Measurements from ENCODE around the gene OGFR. TPM values are rescaled to one million over a fixed set of nuclear protein-coding genes. Genes with fewer than 3 reads are reported as not detected.
"Not testable (repeated sequence)": the region's sequence is repeated elsewhere in the genome, so short reads cannot be mapped to it uniquely, and the experiment has no call there.

The OGFR gene
- total and polyA plus RNA-seq, 9 donors: 28.6 to 52.9 (median 43.0) TPM

DNA sequence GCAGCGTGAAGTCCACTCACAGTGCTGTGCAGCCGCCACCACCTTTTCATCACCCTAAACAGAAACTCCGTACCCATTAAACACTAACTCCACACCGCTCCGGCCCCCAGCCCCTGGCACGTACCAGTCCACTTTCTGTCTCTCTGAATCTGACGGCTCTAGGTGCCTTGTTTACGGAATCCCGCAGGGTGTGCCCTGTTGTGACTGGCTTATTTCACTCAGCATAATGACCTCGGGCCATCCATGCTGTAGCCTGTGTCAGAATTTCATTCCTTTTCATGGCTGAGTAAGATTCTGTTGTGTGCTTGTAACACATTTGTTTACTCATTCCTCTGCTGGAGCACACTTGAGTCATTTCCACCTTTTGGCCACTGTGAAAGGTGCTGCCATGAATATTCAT lies 39.0 kb downstream of the OGFR start:
- no peaks in the 10 kb centered on the region for H3K9me3 ChIP-seq
- H3K27me3 ChIP-seq: no peaks in the 10 kb centered on the region
- 95 to 97% (median 97%) methylated on average over 10 of the region's 10 CpGs for WGBS, 3 donors
- DNase-seq: no peak
- no peak overlapping the region for H3K27ac ChIP-seq
- H3K4me3 ChIP-seq: no peak overlapping the region
- no peaks in the 10 kb centered on the region for H3K4me1 ChIP-seq (ENCODE audit: insufficient read depth)
- no peaks in the 10 kb centered on the region for H3K36me3 ChIP-seq
- intact Hi-C loops (cut with DNase I): no loop called here
- no peak for TF ChIP-seq EP300 (IDR thresholded peaks at IDR 0.05)
- no peak for TF ChIP-seq POLR2A (IDR thresholded peaks at IDR 0.05)
- no peak for TF ChIP-seq CTCF (IDR thresholded peaks at IDR 0.05)

DNA sequence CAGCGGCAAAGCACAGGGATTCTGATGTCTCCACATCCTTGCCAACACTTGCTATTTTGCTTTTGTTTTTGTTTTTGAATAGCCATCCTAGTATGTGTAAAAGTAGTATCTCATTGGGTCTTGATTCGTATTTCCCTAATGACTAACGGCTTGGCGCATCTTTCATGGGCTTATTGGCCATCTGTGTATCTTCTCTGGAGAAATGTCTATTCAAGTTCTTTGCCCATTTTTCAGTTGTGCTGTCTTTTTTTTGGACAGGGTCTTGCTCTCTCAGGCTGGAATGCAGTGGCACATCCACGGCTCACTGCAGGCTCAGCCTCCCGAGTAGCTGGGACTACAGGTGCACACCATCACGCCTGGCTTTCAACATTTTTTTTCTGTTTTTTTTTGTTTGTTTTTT lies 39.5 kb downstream of the OGFR start:
- 96 to 99% (median 96%) methylated on average over 7 of the region's 7 CpGs for WGBS, 3 donors
- no peak overlapping the region for H3K4me3 ChIP-seq
- no peak for DNase-seq
- TF ChIP-seq EP300 (IDR thresholded peaks at IDR 0.05): no peak
- H3K4me1 ChIP-seq (ENCODE audit: insufficient read depth): no peaks in the 10 kb centered on the region
- no peaks in the 10 kb centered on the region for H3K36me3 ChIP-seq
- intact Hi-C loops (cut with DNase I): no loop called here
- no peaks in the 10 kb centered on the region for H3K9me3 ChIP-seq
- H3K27ac ChIP-seq: no peak overlapping the region
- H3K27me3 ChIP-seq: no peaks in the 10 kb centered on the region

GRCh38 chr20:62845416-62846160 lies 41.0 kb downstream of the OGFR start:
- no peaks in the 10 kb centered on the region for H3K27me3 ChIP-seq
- no peak overlapping the region for H3K27ac ChIP-seq
- H3K4me1 ChIP-seq (ENCODE audit: insufficient read depth): no peaks in the 10 kb centered on the region
- H3K9me3 ChIP-seq: no peaks in the 10 kb centered on the region
- intact Hi-C loops (cut with DNase I): no loop called here
- DNase-seq: no peak
- WGBS, 3 donors: 88 to 93% (median 88%) methylated on average over 16 of the region's 16 CpGs
- no peak overlapping the region for H3K4me3 ChIP-seq
- TF ChIP-seq EP300 (IDR thresholded peaks at IDR 0.05) (no peak), POLR2A (IDR thresholded peaks at IDR 0.05) (no peak), CTCF (IDR thresholded peaks at IDR 0.05) (no peak)
- no peaks in the 10 kb centered on the region for H3K36me3 ChIP-seq

DNA sequence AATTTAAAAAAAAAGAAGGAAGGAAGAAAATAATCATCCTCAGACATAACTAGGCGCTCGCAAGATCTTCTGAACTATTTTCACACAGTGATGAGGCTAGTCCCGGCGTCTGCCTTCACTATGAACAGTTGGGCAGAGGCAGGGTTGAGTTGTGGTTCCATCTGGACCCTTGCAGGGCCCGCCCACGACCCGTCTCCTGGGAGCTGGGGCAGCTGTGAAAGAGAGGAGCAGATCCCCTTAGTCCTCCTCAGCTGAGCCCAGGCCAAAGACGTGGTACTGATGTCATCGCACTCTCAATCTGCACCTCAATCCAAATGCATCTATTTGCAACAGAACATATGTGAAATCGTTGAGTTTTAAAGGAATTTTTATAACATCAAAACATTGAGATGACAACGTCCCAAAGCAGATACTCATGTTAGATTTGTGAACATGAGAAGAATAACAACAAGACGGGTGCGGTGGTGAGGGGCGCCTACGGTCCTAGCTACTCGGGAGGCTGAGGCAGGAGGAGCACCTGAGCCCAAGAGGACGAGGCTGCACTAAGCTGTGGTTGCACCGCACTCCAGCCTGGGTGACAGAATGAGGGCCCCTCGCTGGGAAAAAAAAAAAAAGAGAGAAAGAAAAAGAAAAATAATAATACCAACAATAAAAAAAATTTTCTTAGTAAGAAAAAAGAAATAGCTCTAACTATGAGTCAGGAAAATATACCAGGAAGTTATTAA lies 41.7 kb downstream of the OGFR start:
- H3K4me1 ChIP-seq (ENCODE audit: insufficient read depth): no peaks in the 10 kb centered on the region
- no peaks in the 10 kb centered on the region for H3K27me3 ChIP-seq
- H3K36me3 ChIP-seq: no peaks in the 10 kb centered on the region
- H3K9me3 ChIP-seq: no peaks in the 10 kb centered on the region
- no peak overlapping the region for H3K4me3 ChIP-seq
- peak in 1 of 5 donors; percentile 17 for DNase-seq
- intact Hi-C loops (cut with DNase I): no loop called here
- TF ChIP-seq EP300 (IDR thresholded peaks at IDR 0.05) (no peak), POLR2A (IDR thresholded peaks at IDR 0.05) (no peak), CTCF (IDR thresholded peaks at IDR 0.05) (no peak)
- 86 to 88% (median 88%) methylated on average over 19 of the region's 19 CpGs for WGBS, 3 donors
- H3K27ac ChIP-seq: no peak overlapping the region

- H3K27me3 ChIP-seq; DNase-seq; H3K9me3 ChIP-seq; H3K4me1 ChIP-seq (ENCODE audit: insufficient read depth); intact Hi-C loops (cut with DNase I); H3K27ac ChIP-seq; H3K36me3 ChIP-seq; H3K4me3 ChIP-seq: not testable (repeated sequence)
- WGBS, 3 donors: 91 to 95% (median 95%) methylated on average over 7 of the region's 7 CpGs
Measured at GRCh38 chr20:62848917-62849316, 44.3 kb downstream of the OGFR start.
